CD4-positive, alpha-beta T cell treated with Interleukin-15 for 4 hours (primary cell): Measurements from ENCODE around the gene TMEM121.

Source experiments
- DNase-seq: peaks from one replicate; pipeline ENCODE4 v3.0.0-alpha.2; 2020; ENCODE audit warnings: low spot score

The TMEM121 gene

DNA sequence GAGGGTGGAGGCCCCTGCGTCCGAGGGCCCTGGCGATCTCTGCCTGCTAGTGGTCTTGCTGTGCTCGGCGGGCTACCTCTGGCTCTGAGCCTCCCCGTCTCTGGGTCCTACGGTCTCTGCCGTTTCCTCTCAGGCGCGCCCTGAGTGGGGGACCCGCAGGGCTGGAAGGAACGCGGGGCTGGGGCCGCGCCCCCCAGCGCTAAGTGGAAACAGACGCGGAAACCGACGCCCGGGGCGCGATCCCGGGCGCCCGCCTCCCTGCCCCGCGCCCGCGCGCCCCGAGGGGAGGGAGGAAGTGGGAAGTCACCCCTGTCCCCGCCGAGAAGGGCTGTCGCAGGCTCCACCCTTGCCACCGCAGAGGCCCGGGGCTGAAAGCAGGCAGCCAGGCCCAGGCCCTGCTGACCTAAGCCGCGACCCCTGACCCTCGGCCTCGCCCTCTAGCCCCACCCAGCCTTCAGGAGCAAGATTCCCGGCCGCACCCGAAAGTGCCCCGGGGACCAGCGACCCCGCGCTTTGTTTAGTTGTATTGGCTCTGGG, 38.9 kb upstream of the TMEM121 start:
- peak; percentile 77 for DNase-seq

DNA sequence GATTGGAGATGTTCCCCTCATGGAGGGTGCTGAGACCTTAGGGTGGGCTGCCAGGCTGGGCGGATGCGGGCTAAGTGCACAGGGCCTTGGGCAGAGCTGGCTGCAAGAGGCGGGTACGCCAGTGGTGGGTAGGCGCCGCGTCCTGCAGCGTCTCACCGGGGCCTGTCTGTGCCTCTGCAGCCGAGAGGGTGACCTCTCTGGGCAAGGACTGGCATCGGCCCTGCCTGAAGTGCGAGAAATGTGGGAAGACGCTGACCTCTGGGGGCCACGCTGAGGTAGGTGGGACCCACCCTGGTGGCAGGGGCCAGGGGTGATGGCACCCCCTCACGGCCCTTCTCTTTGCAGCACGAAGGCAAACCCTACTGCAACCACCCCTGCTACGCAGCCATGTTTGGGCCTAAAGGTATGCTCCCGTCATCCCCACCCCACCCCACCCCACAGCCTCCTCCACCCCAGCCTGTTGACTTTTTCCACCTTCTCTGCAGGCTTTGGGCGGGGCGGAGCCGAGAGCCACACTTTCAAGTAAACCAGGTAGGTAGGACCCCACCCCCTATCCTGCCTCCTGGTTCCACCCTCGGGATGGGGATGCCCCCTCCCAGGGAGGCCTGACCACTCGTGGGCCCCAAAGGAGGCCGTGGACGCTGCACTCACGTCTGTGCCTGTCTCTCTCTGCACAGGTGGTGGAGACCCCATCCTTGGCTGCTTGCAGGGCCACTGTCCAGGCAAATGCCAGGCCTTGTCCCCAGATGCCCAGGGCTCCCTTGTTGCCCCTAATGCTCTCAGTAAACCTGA, 38.2 kb upstream of the TMEM121 start:
- peak; percentile 50 for DNase-seq

- no peak for DNase-seq
Observed at GRCh38 chr14:105488781-105489541, 37.4 kb upstream of the TMEM121 start.

GRCh38 chr14:105489542-105490266, 36.7 kb upstream of the TMEM121 start:
- DNase-seq = peak; percentile 87

- no peak for DNase-seq
Observed at GRCh38 chr14:105490267-105490571, 36.2 kb upstream of the TMEM121 start.

- DNase-seq = peak; percentile 99
Observed at GRCh38 chr14:105490572-105491365, 35.6 kb upstream of the TMEM121 start, which contains the start of gene TEDC1. Gene TEDC1 (plus strand): TSS chr14:105491246. CDS start chr14:105491376, 130 bp downstream.

GRCh38 chr14:105491366-105491973, 34.9 kb upstream of the TMEM121 start:
- DNase-seq = peak; percentile 88

GRCh38 chr14:105492031-105492970, 34.1 kb upstream of the TMEM121 start:
- DNase-seq = no peak

DNA sequence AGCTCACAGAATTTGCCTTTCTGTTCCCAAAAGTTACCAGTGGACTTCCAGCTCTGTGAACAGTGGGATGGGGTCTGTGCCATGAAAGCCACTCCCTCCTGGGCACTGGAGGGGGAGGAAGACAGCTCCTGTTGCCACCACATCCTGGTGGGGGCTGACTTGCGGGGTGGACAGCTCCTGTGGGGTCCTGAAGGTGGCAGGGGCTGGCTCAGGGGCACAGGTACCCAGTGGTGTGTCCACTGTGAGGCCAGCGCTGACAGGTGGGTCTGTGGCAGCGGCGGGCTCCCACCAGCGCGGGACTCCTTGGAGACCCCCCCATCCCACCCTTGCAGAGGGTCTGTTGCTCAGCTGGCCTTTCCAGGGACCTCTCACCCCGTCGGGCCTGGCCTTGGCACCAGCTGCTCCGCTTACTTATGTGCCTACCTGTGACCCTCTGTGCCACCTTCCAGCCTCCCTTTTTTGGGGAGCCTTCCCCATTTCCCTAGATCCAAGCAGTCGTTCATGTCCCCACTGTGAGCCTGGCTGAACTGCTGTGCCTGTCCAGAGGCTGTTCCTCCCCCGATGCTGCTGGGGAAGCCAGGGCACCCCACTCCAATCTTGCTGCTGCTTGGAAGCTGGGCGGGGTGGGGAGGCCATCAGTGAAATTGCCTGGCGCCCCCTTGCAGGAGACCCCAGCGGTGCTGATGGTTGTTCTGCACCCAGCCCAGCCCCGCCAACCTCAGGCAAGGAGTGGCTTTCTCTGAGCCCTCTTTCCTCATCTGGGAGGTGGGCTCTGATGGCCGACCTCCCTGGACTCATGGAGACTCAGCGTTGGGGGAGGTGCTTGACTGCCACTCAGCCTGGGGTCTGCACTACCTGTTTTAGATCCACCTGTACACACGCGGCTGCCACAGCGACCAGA, 33.2 kb upstream of the TMEM121 start:
- no peak for DNase-seq

DNA sequence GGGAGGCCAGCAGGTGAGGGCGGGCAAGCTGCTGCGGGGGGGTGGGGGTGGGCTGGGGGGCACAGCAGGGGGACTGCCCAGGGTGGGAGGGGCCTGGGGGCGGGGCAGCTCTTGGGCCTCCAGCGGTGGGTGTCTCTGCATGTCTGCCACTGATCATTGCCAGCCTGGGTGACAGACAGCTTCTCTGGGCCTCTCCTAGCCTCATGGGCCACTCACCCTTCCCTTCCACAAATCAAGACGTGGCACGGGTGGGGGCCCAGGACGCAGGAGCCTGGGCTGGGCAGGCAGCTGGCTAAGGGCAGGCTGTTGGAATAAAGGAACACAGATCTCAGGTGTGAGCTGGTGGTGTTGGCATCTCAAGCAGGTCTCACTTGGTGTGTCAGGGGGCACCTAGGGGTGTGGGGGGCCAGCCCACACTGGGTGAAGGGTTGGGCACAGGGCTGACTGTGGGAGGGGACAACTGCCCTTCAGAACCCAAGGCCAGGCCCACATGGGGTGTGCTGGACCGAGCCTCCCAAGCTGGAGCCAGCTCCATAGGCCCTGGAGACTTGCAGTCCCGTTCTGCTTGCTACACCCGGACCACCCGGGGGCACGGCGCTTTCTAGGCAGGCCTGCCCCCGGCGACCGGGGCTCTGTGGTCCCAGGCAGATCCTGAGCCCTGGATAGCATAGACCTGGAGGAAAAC, 32.3 kb upstream of the TMEM121 start:
- DNase-seq = no peak

- no peak for DNase-seq
Observed at GRCh38 chr14:105494606-105494929, 31.8 kb upstream of the TMEM121 start.

DNA sequence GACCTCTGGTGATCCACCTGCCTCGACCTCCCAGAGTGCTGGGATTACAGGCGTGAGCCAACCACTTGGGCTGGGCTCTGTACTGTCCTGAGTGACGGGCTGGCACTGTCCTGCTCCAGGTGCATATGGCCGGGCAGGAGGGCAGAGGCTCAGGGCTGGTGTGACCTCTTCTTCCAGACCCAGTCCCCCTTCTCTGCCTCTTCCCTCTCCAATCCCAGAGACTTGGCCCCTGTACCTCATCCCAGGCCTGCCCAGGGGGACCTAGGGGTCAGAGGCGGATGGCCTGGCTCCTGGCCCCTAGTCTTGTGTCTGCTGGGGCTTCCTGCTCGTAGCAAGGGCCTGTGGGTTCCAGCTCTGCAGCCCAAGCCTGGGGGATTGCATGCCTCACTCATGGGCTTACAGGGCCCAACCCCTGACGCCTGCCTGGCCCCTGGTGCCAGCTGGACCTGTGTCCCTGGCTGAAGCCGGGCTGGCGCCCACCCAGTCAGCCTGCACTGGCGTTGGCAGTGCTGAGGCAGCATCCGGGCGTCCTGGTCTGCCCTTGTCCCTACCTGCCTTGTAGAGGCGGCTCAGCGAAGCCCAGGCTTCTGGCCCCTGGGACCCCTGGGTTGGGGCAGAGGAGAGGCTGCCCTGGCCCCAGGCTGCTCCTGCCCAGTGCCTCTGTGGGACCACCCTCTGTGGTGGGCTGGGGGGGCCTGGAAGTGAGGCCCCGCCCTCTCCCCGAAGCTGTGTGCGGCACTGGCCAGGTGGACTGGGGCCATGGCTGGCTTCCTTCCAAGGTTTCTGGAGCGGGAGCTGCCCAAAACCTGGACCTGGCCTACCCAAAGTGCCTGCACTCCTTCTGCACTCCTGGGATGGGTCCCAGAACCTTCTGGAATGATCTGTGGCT, 31.0 kb upstream of the TMEM121 start:
- DNase-seq = no peak

DNA sequence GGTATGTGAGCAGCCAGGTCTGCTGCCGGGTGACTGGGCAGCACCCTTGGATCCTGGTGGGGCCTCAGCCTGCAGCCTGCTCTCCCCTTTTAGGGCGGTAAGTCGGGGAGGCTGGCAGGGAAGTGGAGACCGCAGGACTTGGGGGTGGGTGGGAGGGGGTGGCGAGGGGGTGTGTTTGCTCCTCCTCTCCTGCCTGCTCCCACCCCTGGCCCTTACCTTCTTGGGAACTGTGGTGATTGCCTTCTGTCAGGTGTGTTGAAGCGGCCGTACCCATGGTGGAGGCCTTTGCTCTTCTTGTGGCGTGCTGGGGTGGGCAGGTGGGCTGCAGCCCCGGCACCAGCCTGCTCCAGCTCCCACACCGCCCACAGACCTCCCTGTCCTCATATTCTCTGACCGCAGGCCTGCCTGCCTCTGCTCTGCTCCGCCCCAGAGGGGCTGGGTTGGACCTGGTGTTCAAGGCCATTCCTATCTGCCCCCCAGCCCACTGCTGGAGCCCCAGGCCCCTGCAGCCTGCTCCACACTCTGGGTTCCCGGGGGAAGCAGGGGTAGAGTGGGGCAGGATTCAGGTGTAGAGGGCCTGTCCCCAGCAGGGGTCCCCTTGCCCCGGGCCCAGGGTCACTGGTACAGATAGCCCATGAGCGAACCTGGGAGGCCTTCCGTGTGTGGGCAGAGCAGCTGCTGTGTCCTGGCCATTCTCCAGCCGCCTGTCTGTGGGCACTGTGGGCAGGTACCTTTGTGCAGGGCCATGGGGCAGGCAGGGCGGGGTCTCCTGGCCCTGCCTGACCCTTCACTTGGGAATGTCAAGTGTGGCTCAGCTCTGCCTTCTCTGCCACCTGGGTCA, 30.2 kb upstream of the TMEM121 start:
- DNase-seq = no peak

- DNase-seq = no peak
Observed at GRCh38 chr14:105496831-105497591, 29.4 kb upstream of the TMEM121 start.

GRCh38 chr14:105497671-105498429, 28.5 kb upstream of the TMEM121 start:
- no peak for DNase-seq
